A673 (cell line): ENCODE measurements around the gene OR6C2. TPM values are rescaled to one million over a fixed set of nuclear protein-coding genes. Genes with fewer than 3 reads are reported as not detected.
"Not testable (repeated sequence)": the region's sequence is repeated elsewhere in the genome, so short reads cannot be mapped to it uniquely, and the experiment has no call there.

Experiments
- BruUV-seq: library from RNA; stranded (reverse); fragments of 400-500 nt; replicated peaks from 2 replicates; lab custom pipeline; 2021; lab: Mats Ljungman, UMichigan
- CTCF ChIA-PET: fragments of 300-600 bp; sonication (Branson Sonifier 250); formaldehyde crosslinking; loops from one replicate; lab custom pipeline; 2022; ENCODE audit warnings: antibody characterized with exemption; lab: Charles Lee
- POLR2A ChIA-PET: fragments of 300-600 bp; sonication (Branson Sonifier 250); formaldehyde crosslinking; loops from one replicate; lab custom pipeline; 2022; ENCODE audit warnings: antibody characterized with exemption; ENCODE audit not compliant: low non-redundant PET; lab: Charles Lee
- DNase-seq: peaks from one replicate; pipeline ENCODE4 v3.0.0-alpha.2; 2015; ENCODE audit warnings: low spot score
- H3K27ac ChIP-seq: fragments of 200-600 bp; sonication (generic); 2 replicates; pipeline ENCODE4 v1.5.1; 2016; ENCODE audit warnings: mixed run types, low read depth, mild to moderate bottlenecking, mixed read lengths, antibody characterized with exemption, low read length; ENCODE audit not compliant: poor library complexity, severe bottlenecking
- H3K27me3 ChIP-seq: fragments of 200-600 bp; sonication (generic); replicated peaks from 2 replicates; pipeline ENCODE4 v1.6.1; 2017; ENCODE audit warnings: mixed run types, low read depth, mild to moderate bottlenecking, mixed read lengths, antibody characterized with exemption, low read length; ENCODE audit not compliant: insufficient read depth, poor library complexity
- H3K36me3 ChIP-seq: fragments of 200-600 bp; sonication (generic); 2 replicates; pipeline ENCODE4 v1.6.1; 2016; ENCODE audit warnings: mixed run types, mild to moderate bottlenecking, mixed read lengths, antibody characterized with exemption, low read length; ENCODE audit not compliant: insufficient read depth, poor library complexity, severe bottlenecking
- H3K4me1 ChIP-seq: fragments of 200-600 bp; sonication (generic); 2 replicates; pipeline ENCODE4 v1.6.1; 2017; ENCODE audit warnings: mixed run types, mild to moderate bottlenecking, mixed read lengths, antibody characterized with exemption, low read length; ENCODE audit not compliant: insufficient read depth, poor library complexity, severe bottlenecking
- H3K4me3 ChIP-seq: fragments of 200-600 bp; sonication (generic); 2 replicates; pipeline ENCODE4 v1.5.1; 2016; ENCODE audit warnings: low read depth, mixed run types, mild to moderate bottlenecking, mixed read lengths, low read length; ENCODE audit not compliant: poor library complexity, severe bottlenecking
- H3K9me3 ChIP-seq: fragments of 200-600 bp; sonication (generic); 2 replicates; pipeline ENCODE4 v1.6.1; 2016; ENCODE audit warnings: mixed run types, low read depth, mild to moderate bottlenecking, mixed read lengths, antibody characterized with exemption, low read length; ENCODE audit not compliant: poor library complexity, severe bottlenecking
- EZH2 ChIP-seq: fragments of 200-600 bp; sonication (generic); IDR thresholded peaks from 2 replicates; pipeline ENCODE4 v1.6.1; 2017; ENCODE audit warnings: borderline replicate concordance, low read depth, mild to moderate bottlenecking, mixed read lengths, antibody characterized with exemption, low read length; ENCODE audit not compliant: poor library complexity, severe bottlenecking
- intact Hi-C: fragments of 100-400 bp; cut with micrococcal nuclease; formaldehyde crosslinking; loops from one replicate; pipeline ENCODE4 v1.10.0; 2022; ENCODE audit not compliant: unreplicated experiment
- total RNA-seq: library from RNA; stranded (reverse); gene quantifications from 2 replicates; pipeline ENCODE4 v1.2.3, GENCODE V29; 2021
- TF ChIP-seq, protein P1 (sequence below): fragments of 300-800, 200-600 bp; sonication (generic); conservative IDR thresholded peaks from 2 replicates; pipeline ENCODE4 v1.5.1; 2017; ENCODE audit warnings: low read depth, mild to moderate bottlenecking, antibody characterized with exemption, low read length, moderate library complexity, mixed read lengths

Gene OR6C2
- total RNA-seq, 1 experiment from 2014 or later = not detected

DNA sequence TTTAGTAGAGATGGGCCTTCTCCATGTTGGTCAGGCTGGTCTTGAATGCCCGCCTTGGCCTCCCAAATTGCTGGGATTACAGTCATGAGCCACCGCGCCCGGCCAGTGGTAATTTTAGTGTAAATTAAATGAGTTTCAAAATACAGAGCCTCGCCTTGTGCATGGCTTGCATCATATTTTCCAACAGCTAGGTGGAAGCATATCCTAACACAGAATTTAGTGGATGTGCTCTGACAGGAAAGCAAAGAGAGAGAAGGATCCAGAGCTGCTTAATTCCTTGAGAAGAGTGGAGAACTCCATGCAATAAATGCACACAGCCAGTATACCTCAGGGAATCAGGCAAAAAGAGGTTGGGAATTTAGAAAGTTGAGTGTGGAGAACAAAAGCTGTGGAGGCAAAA is 2.5 kb downstream of the OR6C2 start:
- intact Hi-C loops = no loop called here

DNA sequence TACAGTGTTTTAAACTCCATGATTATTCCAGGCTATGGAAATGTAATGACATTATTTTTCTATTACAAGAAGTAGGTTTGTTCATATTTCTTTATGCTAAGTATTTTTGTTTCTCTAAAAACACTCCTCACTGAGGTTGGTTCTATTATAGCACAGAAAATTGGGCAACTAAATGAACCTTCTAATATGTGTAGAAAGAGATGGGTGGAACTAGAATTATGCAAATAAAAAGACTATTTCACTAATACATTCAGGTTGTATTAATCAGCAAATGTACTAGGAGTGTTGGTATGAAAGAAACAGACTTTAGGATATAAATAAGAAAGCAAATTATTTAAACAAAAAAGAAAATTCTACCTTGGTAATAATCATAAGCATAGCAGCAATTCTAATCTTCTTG is 4.9 kb downstream of the OR6C2 start:
- no peaks in the 10 kb centered on the region for H3K36me3 ChIP-seq
- no peak overlapping the region for H3K27ac ChIP-seq
- POLR2A ChIA-PET = no interaction called here
- H3K4me3 ChIP-seq = no peak overlapping the region
- H3K4me1 ChIP-seq = no peaks in the 10 kb centered on the region
- peaks cover 61% of the 10 kb centered on the region for H3K27me3 ChIP-seq
- no peak for TF ChIP-seq EZH2
- TF ChIP-seq, protein P1, sequence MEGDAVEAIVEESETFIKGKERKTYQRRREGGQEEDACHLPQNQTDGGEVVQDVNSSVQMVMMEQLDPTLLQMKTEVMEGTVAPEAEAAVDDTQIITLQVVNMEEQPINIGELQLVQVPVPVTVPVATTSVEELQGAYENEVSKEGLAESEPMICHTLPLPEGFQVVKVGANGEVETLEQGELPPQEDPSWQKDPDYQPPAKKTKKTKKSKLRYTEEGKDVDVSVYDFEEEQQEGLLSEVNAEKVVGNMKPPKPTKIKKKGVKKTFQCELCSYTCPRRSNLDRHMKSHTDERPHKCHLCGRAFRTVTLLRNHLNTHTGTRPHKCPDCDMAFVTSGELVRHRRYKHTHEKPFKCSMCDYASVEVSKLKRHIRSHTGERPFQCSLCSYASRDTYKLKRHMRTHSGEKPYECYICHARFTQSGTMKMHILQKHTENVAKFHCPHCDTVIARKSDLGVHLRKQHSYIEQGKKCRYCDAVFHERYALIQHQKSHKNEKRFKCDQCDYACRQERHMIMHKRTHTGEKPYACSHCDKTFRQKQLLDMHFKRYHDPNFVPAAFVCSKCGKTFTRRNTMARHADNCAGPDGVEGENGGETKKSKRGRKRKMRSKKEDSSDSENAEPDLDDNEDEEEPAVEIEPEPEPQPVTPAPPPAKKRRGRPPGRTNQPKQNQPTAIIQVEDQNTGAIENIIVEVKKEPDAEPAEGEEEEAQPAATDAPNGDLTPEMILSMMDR = no peak
- no TSS peak for BruUV-seq
- intact Hi-C loops = no loop called here
- CTCF ChIA-PET = no interaction called here
- H3K9me3 ChIP-seq = no peaks in the 10 kb centered on the region
- no peak for DNase-seq

More for the DNA sequence above, 2.5 kb downstream of the OR6C2 start:
- Histone ChIP-seq H3K4me1 (no peaks in the 10 kb centered on the region), H3K27ac (no peak overlapping the region), H3K27me3 (peaks cover 42% of the 10 kb centered on the region), H3K36me3 (no peaks in the 10 kb centered on the region), H3K4me3 (no peak overlapping the region), H3K9me3 (no peaks in the 10 kb centered on the region)
- no peak for DNase-seq
- TF ChIP-seq EZH2 = no peak
- TF ChIP-seq, protein P1 = no peak
- CTCF ChIA-PET = no interaction called here
- BruUV-seq = no TSS peak
- POLR2A ChIA-PET = no interaction called here

DNA sequence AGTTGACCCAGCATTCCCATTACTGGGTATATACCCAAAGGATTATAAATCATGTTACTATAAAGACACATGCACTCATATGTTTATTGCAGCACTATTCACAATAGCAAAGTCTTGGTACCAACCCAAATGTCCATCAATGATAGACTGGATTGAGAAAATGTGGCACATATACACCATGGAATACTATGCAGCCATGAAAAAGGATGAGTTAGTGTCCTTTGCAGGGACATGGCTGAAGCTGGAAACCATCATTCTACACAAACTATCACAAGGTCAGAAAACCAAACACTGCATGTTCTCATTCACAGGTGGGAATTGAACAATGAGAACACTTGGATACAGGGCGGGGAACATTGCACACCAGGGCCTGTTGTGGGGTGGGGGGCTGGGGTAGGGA is 21.1 kb downstream of the OR6C2 start:
- peaks cover 35% of the 10 kb centered on the region for H3K27me3 ChIP-seq
- DNase-seq, H3K4me1 ChIP-seq, POLR2A ChIA-PET, intact Hi-C loops, H3K27ac ChIP-seq, CTCF ChIA-PET, H3K4me3 ChIP-seq, H3K9me3 ChIP-seq, BruUV-seq, H3K36me3 ChIP-seq: not testable (repeated sequence)

DNA sequence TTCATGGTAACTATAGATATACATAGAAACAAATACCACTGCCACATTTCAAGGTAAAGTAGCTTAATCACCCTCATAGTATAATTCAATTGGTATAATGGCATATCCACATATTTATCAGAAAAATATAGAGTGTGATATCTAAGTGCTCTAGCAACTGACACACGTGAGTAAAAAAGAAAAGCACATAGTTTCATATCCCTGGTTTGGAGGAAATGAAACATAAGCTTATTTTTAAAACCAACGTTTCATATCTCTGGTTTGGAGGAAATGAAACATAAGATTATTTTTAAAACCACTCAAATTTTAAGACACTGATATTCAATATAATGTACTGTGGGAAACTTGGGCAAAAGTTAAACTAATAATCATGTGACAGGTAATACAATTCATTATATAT is 24.0 kb downstream of the OR6C2 start:
- TF ChIP-seq, protein P1 = no peak
- TF ChIP-seq EZH2 = no peak
- no TSS peak for BruUV-seq
- Histone ChIP-seq H3K9me3 (no peaks in the 10 kb centered on the region), H3K36me3 (no peaks in the 10 kb centered on the region), H3K27me3 (peaks cover 50% of the 10 kb centered on the region), H3K27ac (no peak overlapping the region), H3K4me3 (no peak overlapping the region), H3K4me1 (no peaks in the 10 kb centered on the region)
- CTCF ChIA-PET = no interaction called here
- intact Hi-C loops = no loop called here
- no peak for DNase-seq
- POLR2A ChIA-PET = no interaction called here
